HG03097 (cell line): Measurements from ENCODE around the gene TMEM125.

Source experiments
- ATAC-seq: cut with Tn5 transposase; IDR thresholded peaks from one replicate; pipeline ENCODE4 v1.9.1; 2021; ENCODE audit not compliant: unreplicated experiment, low FRiP score

The TMEM125 gene

GRCh38 chr1:43246466-43247213, 23.1 kb upstream of the TMEM125 start:
- ATAC-seq: no peak

- no peak for ATAC-seq
These were observed 22.4 kb upstream of the TMEM125 start for GRCh38 chr1:43247256-43247921.

- ATAC-seq: no peak
These were observed 19.4 kb upstream of the TMEM125 start for GRCh38 chr1:43250351-43250761.

DNA sequence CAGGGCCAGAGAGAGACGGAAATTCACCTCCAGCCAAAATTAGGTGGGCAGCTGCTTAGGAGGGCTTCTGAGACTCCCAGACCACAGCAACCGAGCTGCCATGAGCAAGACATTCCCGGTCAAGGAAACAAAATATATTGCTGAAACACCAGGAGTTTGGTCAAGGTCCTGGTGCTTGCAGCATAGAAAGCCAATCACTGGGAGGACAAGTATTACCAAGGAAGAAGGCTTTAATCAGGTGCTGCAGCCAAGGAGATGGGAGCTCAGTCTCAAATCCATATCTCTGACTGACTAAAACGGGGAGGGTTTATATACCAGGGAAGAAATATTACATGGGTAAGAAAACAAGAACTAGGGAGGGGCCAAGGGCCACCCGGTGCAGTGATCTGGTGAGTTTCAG, 18.8 kb upstream of the TMEM125 start:
- no peak for ATAC-seq

- ATAC-seq: no peak
These were observed 17.6 kb upstream of the TMEM125 start for GRCh38 chr1:43252225-43252624.

GRCh38 chr1:43253173-43253572, 16.6 kb upstream of the TMEM125 start:
- no peak for ATAC-seq

DNA sequence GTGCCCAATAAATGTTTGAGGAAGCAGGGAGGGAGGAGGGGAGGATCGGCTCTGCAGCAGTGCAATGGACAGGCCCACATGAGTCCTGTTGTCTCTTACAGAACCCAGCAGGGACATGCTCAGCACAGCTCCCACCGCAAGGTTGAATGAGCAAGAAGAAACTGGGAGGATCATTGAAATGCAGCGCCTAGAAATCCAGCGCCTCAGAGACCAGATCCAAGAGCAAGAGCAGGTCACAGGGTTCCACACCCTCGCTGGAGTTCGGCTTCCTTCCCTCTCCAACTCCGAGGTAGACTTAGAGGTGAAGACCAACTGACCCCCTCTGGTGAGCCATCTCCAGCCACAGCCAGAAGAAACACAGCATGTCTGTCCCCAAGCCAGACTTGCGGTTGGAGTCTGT, 15.9 kb upstream of the TMEM125 start:
- no peak for ATAC-seq

DNA sequence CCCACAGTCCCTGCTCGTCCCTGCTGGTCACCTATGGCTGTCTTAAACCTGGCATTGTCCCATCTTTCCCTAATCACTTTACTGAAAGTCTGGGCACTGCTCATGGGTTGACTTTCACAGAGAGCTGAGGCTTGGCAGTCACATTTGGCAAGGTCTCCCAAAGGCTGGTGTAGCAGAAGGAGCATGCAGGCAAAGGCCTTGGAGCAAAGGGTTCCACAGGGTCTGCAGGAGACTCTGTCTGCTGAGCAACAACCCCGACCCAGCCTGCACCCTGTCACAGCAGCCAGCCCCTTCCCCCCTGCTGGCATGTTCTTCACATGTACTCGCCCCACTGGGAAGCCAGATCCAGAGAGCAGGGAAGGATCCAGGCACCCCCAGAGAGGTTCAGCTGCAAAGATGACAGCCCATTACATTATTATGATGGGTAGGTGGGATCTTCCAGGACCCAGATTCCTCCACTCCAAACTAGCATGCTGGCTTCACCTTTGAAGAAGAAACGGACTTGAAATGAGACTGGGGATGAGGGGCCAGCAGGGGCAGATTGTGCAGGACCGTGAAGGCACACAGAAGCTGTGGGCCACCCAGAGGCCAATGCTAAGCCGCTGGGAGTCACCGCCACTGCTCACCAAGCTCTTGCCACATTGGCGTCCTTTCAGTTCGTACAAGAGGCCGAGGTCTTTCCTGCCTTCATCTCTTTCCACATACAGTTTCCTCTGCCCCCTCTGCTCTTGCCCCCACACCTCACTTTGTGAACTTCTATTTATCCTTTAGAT, 14.2 kb upstream of the TMEM125 start:
- ATAC-seq: no peak

- no peak for ATAC-seq
These were observed 12.9 kb upstream of the TMEM125 start for GRCh38 chr1:43256675-43257570.

DNA sequence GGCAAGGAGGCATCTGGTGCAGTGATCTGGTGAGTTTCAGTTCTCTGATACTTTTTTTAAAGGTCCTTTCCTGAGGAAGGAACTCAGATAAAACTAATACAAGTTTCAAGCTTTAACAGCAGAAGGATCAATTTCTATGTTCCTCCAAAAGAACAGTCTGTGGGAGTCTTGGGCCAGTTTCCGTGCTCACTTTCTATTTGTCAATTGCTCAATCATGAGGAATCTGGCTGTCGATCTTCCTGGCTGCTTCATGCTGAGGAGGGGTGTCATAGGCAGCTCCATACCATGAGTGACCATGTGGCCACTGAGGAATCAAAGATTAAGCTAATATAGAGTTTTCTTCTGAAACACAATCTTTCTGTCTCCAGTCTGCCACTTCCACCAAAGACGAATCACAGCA, 11.4 kb upstream of the TMEM125 start:
- no peak for ATAC-seq

- no peak for ATAC-seq
These were observed 4.4 kb upstream of the TMEM125 start for GRCh38 chr1:43265431-43265830.

DNA sequence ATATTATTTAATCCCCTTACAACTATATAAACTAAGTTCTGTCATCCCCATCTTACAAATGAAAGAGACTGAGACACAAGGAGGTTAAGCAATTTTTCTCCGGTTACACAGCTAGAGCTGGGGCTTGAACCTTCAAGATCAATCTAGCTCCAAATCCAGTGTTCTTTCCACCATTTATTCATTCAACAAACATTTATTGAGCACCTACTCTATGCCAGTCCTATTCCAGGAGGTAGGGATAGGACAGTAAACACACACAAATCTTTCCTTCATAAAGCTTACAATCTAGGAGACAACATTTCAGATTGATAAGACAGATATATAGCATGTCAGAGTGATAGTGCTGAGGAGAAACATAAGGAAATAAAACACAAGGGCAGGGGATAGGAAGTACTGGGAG, 2.9 kb upstream of the TMEM125 start:
- no peak for ATAC-seq

GRCh38 chr1:43267291-43267805, 2.4 kb upstream of the TMEM125 start:
- ATAC-seq: no peak

DNA sequence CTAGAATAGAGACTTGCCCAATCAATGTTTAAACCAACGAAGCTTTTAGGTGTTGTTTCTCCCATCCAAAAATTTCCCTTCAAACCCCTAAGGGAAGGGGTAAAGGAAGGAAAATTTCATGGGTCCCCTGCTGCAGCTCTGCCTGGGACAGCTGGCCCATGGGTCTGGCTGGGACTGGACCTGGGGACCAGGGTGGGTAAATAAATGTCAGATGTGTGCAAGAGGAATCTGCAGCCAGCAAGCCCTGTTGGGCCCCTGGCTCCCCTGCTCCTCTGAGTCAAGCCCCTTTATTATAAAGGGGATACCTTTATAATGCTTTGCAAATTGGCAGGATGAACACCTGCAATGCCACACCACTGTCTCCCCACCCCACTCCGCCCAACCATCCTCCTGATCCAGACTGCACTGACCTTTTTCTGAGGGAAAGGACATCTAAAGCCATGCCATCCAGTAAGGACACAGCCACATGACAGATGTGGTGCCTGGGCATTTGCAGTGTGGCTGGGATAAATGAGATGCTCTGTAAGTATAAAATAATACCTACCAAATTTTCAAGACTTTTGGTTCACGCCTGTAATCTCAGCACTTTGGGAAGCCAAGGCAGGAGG, 1.9 kb upstream of the TMEM125 start:
- ATAC-seq: no peak

GRCh38 chr1:43270421-43271095, 775 bp downstream of the TMEM125 start:
- no peak for ATAC-seq

DNA sequence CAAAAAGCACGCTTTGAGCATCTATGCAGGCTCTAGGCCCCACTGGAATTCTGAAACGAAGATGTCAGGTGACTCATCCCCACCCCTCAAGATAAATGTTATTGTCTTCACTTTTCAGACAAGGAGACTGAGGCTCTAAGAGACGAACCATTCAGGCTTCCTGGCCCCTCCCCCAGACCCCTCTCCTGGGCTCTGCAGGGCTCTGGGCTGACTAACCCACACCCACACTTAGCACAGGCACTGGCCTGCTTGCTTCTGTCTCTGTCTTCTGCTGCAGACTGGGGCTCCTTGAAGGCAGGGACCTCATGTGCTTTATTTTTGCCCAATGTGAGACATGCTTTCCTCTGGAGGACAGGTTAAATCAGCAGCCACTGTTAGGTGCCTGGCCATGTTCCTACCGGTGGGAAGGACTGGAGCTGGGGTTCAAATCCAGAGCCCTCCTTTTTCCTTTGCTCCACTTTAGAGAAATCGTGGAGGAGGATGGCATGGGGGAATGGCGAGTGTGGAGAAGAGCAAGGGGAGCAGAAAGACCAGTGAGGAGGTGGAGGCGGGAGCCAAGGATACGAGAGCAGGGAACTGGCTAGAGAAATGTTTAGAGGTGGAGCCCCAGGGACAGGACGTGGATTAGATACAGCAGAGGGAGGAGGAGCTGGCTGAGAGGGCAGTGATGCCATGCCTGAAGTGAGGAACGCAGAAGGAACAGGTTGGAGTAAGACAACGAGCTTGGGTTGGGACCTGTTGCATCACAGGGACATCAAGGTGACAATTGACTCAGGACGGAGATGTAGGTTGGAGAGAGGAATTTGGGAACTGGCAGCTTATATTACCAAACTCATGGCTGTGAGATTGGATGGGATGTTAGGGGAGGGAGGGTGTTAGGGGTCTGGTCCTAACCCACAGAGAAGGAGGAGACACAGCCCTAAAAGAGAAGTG, 1.7 kb downstream of the TMEM125 start:
- ATAC-seq: no peak

GRCh38 chr1:43272161-43272560, 2.4 kb downstream of the TMEM125 start:
- ATAC-seq: no peak
